Ishikawa (cell line): Measurements from ENCODE around the gene NMT2.

Experiments used
- CEBPB ChIP-seq: IDR thresholded peaks from 2 replicates; pipeline ENCODE4 v1.6.1; 2012
- CREB1 ChIP-seq: IDR thresholded peaks from 2 replicates; pipeline ENCODE4 v1.6.1; 2012; ENCODE audit warnings: low read depth
- EP300 ChIP-seq: IDR thresholded peaks from 2 replicates; pipeline ENCODE4 v1.6.1; 2012; ENCODE audit warnings: borderline replicate concordance
- FOXM1 ChIP-seq: IDR thresholded peaks from 2 replicates; pipeline ENCODE4 v1.6.1; 2012; ENCODE audit warnings: low read depth, borderline replicate concordance
- MAX ChIP-seq: IDR thresholded peaks from 2 replicates; pipeline ENCODE4 v1.6.1; 2012
- RAD21 ChIP-seq: IDR thresholded peaks from 2 replicates; pipeline ENCODE4 v1.6.1; 2012; ENCODE audit warnings: low read depth
- REST ChIP-seq: IDR thresholded peaks from 2 replicates; pipeline ENCODE4 v1.6.1; 2012; ENCODE audit warnings: low read depth, mild to moderate bottlenecking
- TAF1 ChIP-seq: IDR thresholded peaks from 2 replicates; pipeline ENCODE4 v1.6.1; 2012; ENCODE audit warnings: low read depth, mild to moderate bottlenecking
- TCF12 ChIP-seq: IDR thresholded peaks from 2 replicates; pipeline ENCODE4 v1.6.1; 2012; ENCODE audit warnings: low read depth
- TEAD4 ChIP-seq: IDR thresholded peaks from 2 replicates; pipeline ENCODE4 v1.6.1; 2012
- USF1 ChIP-seq: IDR thresholded peaks from 2 replicates; pipeline ENCODE4 v1.6.1; 2012
- YY1 ChIP-seq: IDR thresholded peaks from 2 replicates; pipeline ENCODE4 v1.6.1; 2012; ENCODE audit warnings: low read depth
- ZBTB7A ChIP-seq: IDR thresholded peaks from 2 replicates; pipeline ENCODE4 v1.6.1; 2012; ENCODE audit warnings: low read depth

GRCh38 chr10:15183689-15184481, 15.4 kb upstream of the NMT2 start:
- TF ChIP-seq CEBPB (no peak), EP300 (no peak), YY1 (no peak), ZBTB7A (no peak), MAX (no peak), RAD21 (no peak), TCF12 (no peak), TAF1 (no peak), TEAD4 (no peak), USF1 (no peak), REST (no peak), CREB1 (no peak), FOXM1 (no peak)
